IMR-90 (cell line): ENCODE data around the gene KRT9. TPM values are rescaled to one million over a fixed set of nuclear protein-coding genes. Genes with fewer than 3 reads are reported as not detected.

Source experiments
- ATAC-seq: fragments of 200-7000 bp; cut with Tn5 transposase; 2 replicates; pipeline ENCODE4 v1.9.1; 2020; ENCODE audit warnings: low read depth, mild to moderate bottlenecking, moderate library complexity
- BruUV-seq: library from RNA; stranded (reverse); fragments of 400-500 nt; replicated peaks from 2 replicates; lab custom pipeline; 2021; lab: Mats Ljungman, UMichigan
- CTCF ChIA-PET: fragments of 300-600 bp; formaldehyde crosslinking; extraction: SDS; loops from one replicate; lab custom pipeline; 2021; ENCODE audit warnings: antibody characterized with exemption; lab: Yijun Ruan, JAX
- POLR2A ChIA-PET: fragments of 300-600 bp; sonication (Branson Sonifier 250); formaldehyde crosslinking; loops from one replicate; lab custom pipeline; 2022; ENCODE audit warnings: antibody characterized with exemption; ENCODE audit not compliant: unreplicated experiment; lab: Charles Lee
- DNase-seq: peaks from one replicate; pipeline ENCODE4 v3.0.0; 2013
- H2AFZ ChIP-seq: replicated peaks from 2 replicates; pipeline ENCODE3; 2013; ENCODE audit warnings: low read length, mild to moderate bottlenecking; ENCODE audit not compliant: poor library complexity
- H2AK5ac ChIP-seq: 2 replicates; pipeline ENCODE4 v1.6.1; 2013; ENCODE audit warnings: low read depth, low read length, inconsistent platforms
- H2AK9ac ChIP-seq: replicated peaks from 2 replicates; pipeline ENCODE3; 2013; ENCODE audit warnings: mild to moderate bottlenecking, low read depth, low read length, moderate library complexity; ENCODE audit not compliant: poor library complexity
- H2BK120ac ChIP-seq: 2 replicates; pipeline ENCODE4 v1.6.1; 2013; ENCODE audit warnings: low read depth, low read length, inconsistent platforms
- H2BK15ac ChIP-seq: 3 replicates; pipeline ENCODE4 v1.6.1; 2013; ENCODE audit warnings: low read depth, low read length, inconsistent platforms
- H2BK20ac ChIP-seq: 2 replicates; pipeline ENCODE4 v1.6.1; 2013; ENCODE audit warnings: low read depth, mild to moderate bottlenecking, inconsistent platforms, low read length, moderate library complexity
- H2BK5ac ChIP-seq: 2 replicates; pipeline ENCODE4 v1.6.1; 2013; ENCODE audit warnings: mild to moderate bottlenecking, low read depth, low read length, inconsistent platforms; ENCODE audit not compliant: poor library complexity, severe bottlenecking
- H3K14ac ChIP-seq: replicated peaks from 2 replicates; pipeline ENCODE4 v1.6.1; 2013; ENCODE audit warnings: low read depth, low read length, inconsistent platforms
- H3K18ac ChIP-seq: 2 replicates; pipeline ENCODE4 v1.6.1; 2013; ENCODE audit warnings: low read depth, low read length, control low read depth
- H3K23ac ChIP-seq: 2 replicates; pipeline ENCODE4 v1.6.1; 2013; ENCODE audit warnings: low read depth, low read length, inconsistent platforms
- H3K27ac ChIP-seq: 2 replicates; pipeline ENCODE4 v1.5.1; 2013; ENCODE audit warnings: mild to moderate bottlenecking, control low read depth, low read length; ENCODE audit not compliant: insufficient read depth
- H3K27me3 ChIP-seq: 2 replicates; pipeline ENCODE4 v1.6.1; 2013; ENCODE audit warnings: low read length; ENCODE audit not compliant: control insufficient read depth, insufficient read depth
- H3K36me3 ChIP-seq: 2 replicates; pipeline ENCODE4 v1.6.1; 2013; ENCODE audit warnings: low read length, mixed read lengths; ENCODE audit not compliant: control insufficient read depth, insufficient read depth
- H3K4ac ChIP-seq: 2 replicates; pipeline ENCODE4 v1.6.1; 2013; ENCODE audit warnings: low read depth, low read length, inconsistent platforms
- H3K4me1 ChIP-seq: 2 replicates; pipeline ENCODE4 v1.6.1; 2013; ENCODE audit warnings: low read length, mixed read lengths; ENCODE audit not compliant: control insufficient read depth, insufficient read depth
- H3K4me2 ChIP-seq: 2 replicates; pipeline ENCODE4 v1.6.1; 2013; ENCODE audit warnings: low read depth, mild to moderate bottlenecking, control low read depth, low read length, moderate library complexity
- H3K4me3 ChIP-seq: 2 replicates; pipeline ENCODE4 v1.5.1; 2013; ENCODE audit warnings: low read depth, mild to moderate bottlenecking, control low read depth, low read length, moderate library complexity; ENCODE audit not compliant: insufficient read depth
- H3K56ac ChIP-seq: 2 replicates; pipeline ENCODE4 v1.6.1; 2013; ENCODE audit warnings: low read length, inconsistent platforms; ENCODE audit not compliant: insufficient read depth; ENCODE audit errors: extremely low read depth
- H3K79me1 ChIP-seq, 2 experiments: 2 replicates each; pipeline ENCODE4 v1.6.1; 2013; ENCODE audit warnings: low read length in 2 of 2, inconsistent platforms in 1 of 2, low read depth in 1 of 2
- H3K9ac ChIP-seq: 2 replicates; pipeline ENCODE4 v1.6.1; 2013; ENCODE audit warnings: low read depth, low read length, control low read depth
- H3K9me1 ChIP-seq: 2 replicates; pipeline ENCODE4 v1.6.1; 2013; ENCODE audit warnings: low read length, inconsistent platforms; ENCODE audit not compliant: insufficient read depth
- H3K9me3 ChIP-seq: 2 replicates; pipeline ENCODE4 v1.6.1; 2013; ENCODE audit warnings: low read length; ENCODE audit not compliant: control insufficient read depth, insufficient read depth
- H4K20me1 ChIP-seq: 2 replicates; pipeline ENCODE4 v1.6.1; 2013; ENCODE audit warnings: low read length, inconsistent platforms; ENCODE audit not compliant: insufficient read depth
- H4K5ac ChIP-seq: 2 replicates; pipeline ENCODE4 v1.6.1; 2013; ENCODE audit warnings: mild to moderate bottlenecking, low read depth, low read length, control low read depth
- H4K8ac ChIP-seq, 2 experiments: 2 replicates each; pipeline ENCODE4 v1.6.1; 2013; ENCODE audit warnings: low read depth in 2 of 2, low read length in 2 of 2, control low read depth in 1 of 2, inconsistent platforms in 1 of 2
- H4K91ac ChIP-seq: 2 replicates; pipeline ENCODE4 v1.6.1; 2013; ENCODE audit warnings: low read depth, low read length, inconsistent platforms; ENCODE audit not compliant: insufficient read depth
- CHD1 ChIP-seq: IDR thresholded peaks from 2 replicates; pipeline ENCODE4 v1.6.1; 2012; ENCODE audit warnings: low read depth, low read length, improper control_type of control experiment
- ELK1 ChIP-seq: fragments of 150-350 bp; IDR thresholded peaks from 2 replicates; pipeline ENCODE4 v1.6.1; 2016; ENCODE audit warnings: low read depth, mild to moderate bottlenecking, low read length, moderate library complexity, borderline replicate concordance
- MAZ ChIP-seq: IDR thresholded peaks from 2 replicates; pipeline ENCODE4 v1.6.1; 2012; ENCODE audit warnings: low read depth, mild to moderate bottlenecking, low read length, improper control_type of control experiment, moderate library complexity, borderline replicate concordance
- MXI1 ChIP-seq: IDR thresholded peaks from 2 replicates; pipeline ENCODE4 v1.6.1; 2012; ENCODE audit warnings: low read depth, mild to moderate bottlenecking, low read length, moderate library complexity, borderline replicate concordance
- NFE2L2 ChIP-seq: fragments of 150-350 bp; IDR thresholded peaks from 2 replicates; pipeline ENCODE4 v1.6.1; 2016; ENCODE audit warnings: low read depth, mild to moderate bottlenecking, low read length
- POLR2A ChIP-seq: IDR thresholded peaks from 2 replicates; pipeline ENCODE4 v1.6.1; 2012; ENCODE audit warnings: mild to moderate bottlenecking, low read depth, low read length
- WGBS, 2 experiments: methylation state at CpG; one replicate each; pipeline versions ENCODE4 v1.1.5 to v1.1.7; 2013; ENCODE audit warnings: missing lambda C conversion rate in 2 of 2; ENCODE audit not compliant: insufficient read length in 1 of 2; ENCODE audit errors: extremely low coverage in 2 of 2; 5-methylcytosine and 5-hydroxymethylcytosine counted together
- dilution Hi-C: fragments of 300-500 bp; cut with HindIII; formaldehyde crosslinking; loops from one replicate; pipeline ENCODE4 v1.14.3; 2018; ENCODE audit warnings: low sequenced_read_pairs; ENCODE audit not compliant: unreplicated experiment
- in situ Hi-C: fragments of 300-500 bp; cut with MboI; formaldehyde crosslinking; loops from 3 replicates; pipeline ENCODE4 v1.14.3; 2019; ENCODE audit warnings: low sequenced_read_pairs, inconsistent platforms, mixed read lengths
- intact Hi-C: fragments of 100-400 bp; cut with micrococcal nuclease; formaldehyde crosslinking; loops from 2 replicates; pipeline ENCODE4 v1.10.0; 2022
- polyA plus RNA-seq, 3 experiments: library from polyadenylated mRNA; depleted of rRNA; stranded (reverse); fragments of >200 nt; gene quantifications; 2 replicates each; pipeline ENCODE4 v1.2.3, GENCODE V29; 2012; ENCODE audit warnings: low replicate concordance in 1 of 3
- total RNA-seq: library from RNA; depleted of rRNA; stranded (reverse); fragments of >200 nt; gene quantifications from 2 replicates; pipeline ENCODE4 v1.2.3, GENCODE V29; 2012

The KRT9 gene
- total and polyA plus RNA-seq, 2 of the 4 experiments (the other 2 are of a cell fraction), result not detected

GRCh38 chr17:41561554-41561953 lies 10.3 kb downstream of the KRT9 start:
- ATAC-seq, result no peak
- intact Hi-C loops, result no loop called here
- in situ Hi-C loops, result no loop called here

More at GRCh38 chr17:41561554-41561953, 10.3 kb downstream of the KRT9 start:
- H4K91ac ChIP-seq, result no peak overlapping the region
- H4K5ac ChIP-seq, result no peak overlapping the region
- no peak overlapping the region for H2AK9ac ChIP-seq
- WGBS, 2 experiments, result 58% methylated on average over 3 of the region's 6 CpGs; no CpG with 5 or more reads in 1 of the 2 experiments
- H3K18ac ChIP-seq, result no peak overlapping the region
- no peak overlapping the region for H3K9ac ChIP-seq
- H3K36me3 ChIP-seq, result no peaks in the 10 kb centered on the region
- no peak for DNase-seq
- H3K4me2 ChIP-seq, result no peak overlapping the region
- H3K23ac ChIP-seq, result no peak overlapping the region
- H3K14ac ChIP-seq, result no peak overlapping the region
- no peak overlapping the region for H4K8ac ChIP-seq
- no peak overlapping the region for H2AFZ ChIP-seq
- H2BK15ac ChIP-seq, result no peak overlapping the region
- peaks cover 61% of the 10 kb centered on the region for H3K27me3 ChIP-seq
- no peaks in the 10 kb centered on the region for H3K79me1 ChIP-seq
- dilution Hi-C loops, result no loop called here
- no peak overlapping the region for H3K4me3 ChIP-seq
- H2BK20ac ChIP-seq, result no peak overlapping the region
- 0 out of 2 replicates have a peak, but pooled peaks cover 1% of the 10 kb centered on the region for H3K9me3 ChIP-seq
- H3K9me1 ChIP-seq, result no peaks in the 10 kb centered on the region; the same call in 1 of the 2 replicates
- H3K27ac ChIP-seq, result no peak overlapping the region
- H2BK120ac ChIP-seq, result no peak overlapping the region
- H2AK5ac ChIP-seq, result no peak overlapping the region
- H3K4ac ChIP-seq, result no peak overlapping the region
- no peak overlapping the region for H3K56ac ChIP-seq
- BruUV-seq, result no TSS peak
- TF ChIP-seq NFE2L2 (no peak), POLR2A (no peak), ELK1 (no peak), MXI1 (no peak), MAZ (no peak), CHD1 (no peak)
- POLR2A ChIA-PET, result no interaction called here
- CTCF ChIA-PET, result no interaction called here
- H3K4me1 ChIP-seq, result no peaks in the 10 kb centered on the region
- H2BK5ac ChIP-seq, result no peak overlapping the region
- H4K20me1 ChIP-seq, result no peaks in the 10 kb centered on the region
